GM19043 (cell line): ENCODE data around the gene HIVEP3.

Experiments
- ATAC-seq: cut with Tn5 transposase; IDR thresholded peaks from one replicate; pipeline ENCODE4 v1.9.1; 2021; ENCODE audit warnings: low read depth; ENCODE audit not compliant: unreplicated experiment

HIVEP3 gene

GRCh38 chr1:41610361-41610760 is 308.4 kb downstream of the HIVEP3 start:
- no peak for ATAC-seq

- ATAC-seq: no peak
These were observed 309.4 kb downstream of the HIVEP3 start for GRCh38 chr1:41609166-41609883.

- ATAC-seq: no peak
These were observed 310.5 kb downstream of the HIVEP3 start for GRCh38 chr1:41608211-41608610.

- no peak for ATAC-seq
These were observed 310.9 kb downstream of the HIVEP3 start for GRCh38 chr1:41607808-41608207.

GRCh38 chr1:41599912-41600311 is 318.8 kb downstream of the HIVEP3 start:
- no peak for ATAC-seq

- ATAC-seq: no peak
These were observed 320.4 kb downstream of the HIVEP3 start for GRCh38 chr1:41598325-41598724.

GRCh38 chr1:41592451-41593125 is 326.1 kb downstream of the HIVEP3 start:
- ATAC-seq: no peak

GRCh38 chr1:41591891-41592290 is 326.8 kb downstream of the HIVEP3 start:
- no peak for ATAC-seq

GRCh38 chr1:41590331-41590730 is 328.4 kb downstream of the HIVEP3 start:
- no peak for ATAC-seq

GRCh38 chr1:41589395-41589794 is 329.3 kb downstream of the HIVEP3 start:
- ATAC-seq: no peak

GRCh38 chr1:41588334-41588875 is 330.3 kb downstream of the HIVEP3 start:
- no peak for ATAC-seq

GRCh38 chr1:41587791-41588190 is 330.9 kb downstream of the HIVEP3 start:
- ATAC-seq: no peak

GRCh38 chr1:41586230-41586629 is 332.5 kb downstream of the HIVEP3 start:
- no peak for ATAC-seq

- ATAC-seq: no peak
These were observed 334.8 kb downstream of the HIVEP3 start for GRCh38 chr1:41583658-41584547.

- ATAC-seq: no peak
These were observed 335.7 kb downstream of the HIVEP3 start for GRCh38 chr1:41582851-41583657.

- no peak for ATAC-seq
These were observed 336.4 kb downstream of the HIVEP3 start for GRCh38 chr1:41582351-41582750.

- no peak for ATAC-seq
These were observed 336.8 kb downstream of the HIVEP3 start for GRCh38 chr1:41582004-41582325.

GRCh38 chr1:41581216-41582003 is 337.3 kb downstream of the HIVEP3 start:
- ATAC-seq: no peak

- ATAC-seq: no peak
These were observed 338.1 kb downstream of the HIVEP3 start for GRCh38 chr1:41580520-41581172.
